Neutrophil (primary cell): ENCODE measurements around the gene MYO7B.

Experiments
- H3K27ac ChIP-seq: fragments of 200-600 bp; sonication (generic); 2 replicates; pipeline ENCODE4 v1.5.1; 2016; ENCODE audit warnings: mild to moderate bottlenecking, moderate library complexity
- H3K27me3 ChIP-seq: fragments of 200-600 bp; sonication (generic); 2 replicates; pipeline ENCODE4 v1.6.0; 2016; ENCODE audit warnings: mild to moderate bottlenecking
- H3K36me3 ChIP-seq: fragments of 200-600 bp; sonication (generic); 2 replicates; pipeline ENCODE4 v1.5.1; 2017
- H3K4me1 ChIP-seq, 2 experiments: fragments of 200-600 bp in 1 of 2; sonication (generic) in 1 of 2; 1 replicate in 1 of 2; 2 replicates in 1 of 2; pipeline versions ENCODE4 v1.5.1 to v1.6.1; 2013 to 2016; ENCODE audit warnings: low read depth in 1 of 2, low read length in 1 of 2, mild to moderate bottlenecking in 1 of 2, moderate library complexity in 1 of 2; ENCODE audit not compliant: control insufficient read depth in 1 of 2, insufficient read depth in 1 of 2
- H3K4me3 ChIP-seq, 2 experiments: fragments of 200-600 bp in 1 of 2; sonication (generic) in 1 of 2; 1 replicate in 1 of 2; 2 replicates in 1 of 2; pipeline ENCODE4 v1.5.1; 2013 to 2016; ENCODE audit warnings: low read depth in 1 of 2, low read length in 1 of 2, mild to moderate bottlenecking in 1 of 2, moderate library complexity in 1 of 2
- H3K9me3 ChIP-seq: fragments of 200-600 bp; sonication (generic); 2 replicates; pipeline ENCODE4 v1.5.1; 2016
- TF ChIP-seq, protein P1 (sequence below): fragments of 200-600 bp; sonication (generic); IDR thresholded peaks from 2 replicates; pipeline ENCODE4 v1.5.1; 2016; ENCODE audit warnings: antibody characterized with exemption

Gene MYO7B

GRCh38 chr2:127620866-127621265, 85.4 kb downstream of the MYO7B start:
- no peak overlapping the region for H3K27ac ChIP-seq
- TF ChIP-seq, protein P1, sequence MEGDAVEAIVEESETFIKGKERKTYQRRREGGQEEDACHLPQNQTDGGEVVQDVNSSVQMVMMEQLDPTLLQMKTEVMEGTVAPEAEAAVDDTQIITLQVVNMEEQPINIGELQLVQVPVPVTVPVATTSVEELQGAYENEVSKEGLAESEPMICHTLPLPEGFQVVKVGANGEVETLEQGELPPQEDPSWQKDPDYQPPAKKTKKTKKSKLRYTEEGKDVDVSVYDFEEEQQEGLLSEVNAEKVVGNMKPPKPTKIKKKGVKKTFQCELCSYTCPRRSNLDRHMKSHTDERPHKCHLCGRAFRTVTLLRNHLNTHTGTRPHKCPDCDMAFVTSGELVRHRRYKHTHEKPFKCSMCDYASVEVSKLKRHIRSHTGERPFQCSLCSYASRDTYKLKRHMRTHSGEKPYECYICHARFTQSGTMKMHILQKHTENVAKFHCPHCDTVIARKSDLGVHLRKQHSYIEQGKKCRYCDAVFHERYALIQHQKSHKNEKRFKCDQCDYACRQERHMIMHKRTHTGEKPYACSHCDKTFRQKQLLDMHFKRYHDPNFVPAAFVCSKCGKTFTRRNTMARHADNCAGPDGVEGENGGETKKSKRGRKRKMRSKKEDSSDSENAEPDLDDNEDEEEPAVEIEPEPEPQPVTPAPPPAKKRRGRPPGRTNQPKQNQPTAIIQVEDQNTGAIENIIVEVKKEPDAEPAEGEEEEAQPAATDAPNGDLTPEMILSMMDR, result no peak
- H3K4me1 ChIP-seq, result no peaks in the 10 kb centered on the region

DNA sequence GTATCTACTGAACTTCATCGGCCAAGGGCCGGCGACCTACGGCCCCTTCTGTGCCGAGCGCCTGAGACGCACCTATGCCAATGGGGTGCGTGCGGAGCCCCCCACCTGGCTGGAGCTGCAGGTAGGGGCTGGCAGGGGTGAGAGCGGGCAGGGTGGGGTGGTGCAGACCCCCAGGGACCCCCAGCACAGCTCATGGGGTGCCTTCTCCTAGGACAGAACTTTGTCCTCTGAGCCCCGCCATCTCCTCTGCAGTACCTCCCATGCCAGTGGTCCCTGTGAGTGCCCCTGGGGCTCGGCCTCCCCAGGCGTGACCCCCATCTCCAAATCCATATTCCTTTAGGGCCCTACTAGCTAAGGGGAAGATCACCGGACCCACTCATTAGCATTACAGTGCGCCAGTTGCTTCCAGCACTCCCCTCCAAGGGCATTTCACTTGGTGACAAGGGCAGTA, 86.5 kb downstream of the MYO7B start:
- Histone ChIP-seq H3K36me3 (peaks cover 17% of the 10 kb centered on the region), H3K4me3 (no peak overlapping the region), H3K27me3 (no peaks in the 10 kb centered on the region), H3K4me1 (no peaks in the 10 kb centered on the region), H3K9me3 (no peaks in the 10 kb centered on the region), H3K27ac (no peak overlapping the region)
- TF ChIP-seq, protein P1, result no peak

More at GRCh38 chr2:127620866-127621265, 85.4 kb downstream of the MYO7B start:
- Histone ChIP-seq H3K36me3 (peaks cover 17% of the 10 kb centered on the region), H3K27me3 (no peaks in the 10 kb centered on the region), H3K9me3 (no peaks in the 10 kb centered on the region), H3K4me3 (no peak overlapping the region)

DNA sequence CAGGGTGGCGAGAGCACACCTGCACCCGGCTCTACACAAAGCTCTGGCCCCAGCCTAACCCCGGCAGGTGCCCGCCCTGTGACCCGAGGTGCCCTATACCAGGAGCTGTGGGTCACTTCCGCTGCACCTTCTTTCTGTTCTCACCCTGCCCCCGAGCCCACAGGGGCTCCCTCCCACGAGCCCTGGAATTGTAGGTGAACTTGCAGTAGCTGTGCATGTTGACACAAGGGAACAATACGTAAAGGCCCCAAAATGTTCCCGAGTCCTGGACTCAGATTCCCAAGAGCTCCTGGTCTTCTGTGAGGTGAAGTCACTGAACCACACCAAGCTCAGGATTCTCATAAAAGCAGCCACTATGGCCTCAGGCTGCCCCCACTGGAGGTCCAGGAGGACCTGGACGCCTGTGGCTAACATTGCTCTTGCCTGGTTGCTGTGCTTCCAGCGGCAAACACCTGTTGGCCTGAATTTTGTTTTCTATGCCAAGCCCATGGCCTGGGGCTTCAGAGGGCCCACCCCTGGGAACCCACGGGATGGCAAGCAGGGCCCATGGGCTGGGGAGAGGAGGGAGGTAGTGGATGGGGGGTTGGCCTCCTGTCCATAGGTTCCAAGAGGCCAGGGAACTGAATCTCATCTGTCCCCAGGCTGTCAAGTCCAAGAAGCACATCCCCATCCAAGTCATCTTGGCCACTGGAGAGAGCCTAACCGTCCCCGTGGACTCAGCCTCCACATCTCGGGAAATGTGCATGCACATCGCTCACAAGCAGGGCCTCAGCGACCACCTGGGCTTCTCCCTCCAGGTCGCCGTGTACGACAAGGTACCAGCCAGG, 87.3 kb downstream of the MYO7B start:
- TF ChIP-seq, protein P1, result no peak
- H3K4me3 ChIP-seq, result no peak overlapping the region
- peaks cover 17% of the 10 kb centered on the region for H3K36me3 ChIP-seq
- H3K9me3 ChIP-seq, result no peaks in the 10 kb centered on the region
- no peak overlapping the region for H3K27ac ChIP-seq
- no peaks in the 10 kb centered on the region for H3K4me1 ChIP-seq
- H3K27me3 ChIP-seq, result no peaks in the 10 kb centered on the region

GRCh38 chr2:127623388-127624319, 88.2 kb downstream of the MYO7B start:
- H3K4me3 ChIP-seq, result no peak overlapping the region
- no peaks in the 10 kb centered on the region for H3K4me1 ChIP-seq
- H3K27ac ChIP-seq, result no peak overlapping the region
- H3K36me3 ChIP-seq, result peaks cover 17% of the 10 kb centered on the region
- no peaks in the 10 kb centered on the region for H3K9me3 ChIP-seq
- no peaks in the 10 kb centered on the region for H3K27me3 ChIP-seq
- TF ChIP-seq, protein P1, result no peak

DNA sequence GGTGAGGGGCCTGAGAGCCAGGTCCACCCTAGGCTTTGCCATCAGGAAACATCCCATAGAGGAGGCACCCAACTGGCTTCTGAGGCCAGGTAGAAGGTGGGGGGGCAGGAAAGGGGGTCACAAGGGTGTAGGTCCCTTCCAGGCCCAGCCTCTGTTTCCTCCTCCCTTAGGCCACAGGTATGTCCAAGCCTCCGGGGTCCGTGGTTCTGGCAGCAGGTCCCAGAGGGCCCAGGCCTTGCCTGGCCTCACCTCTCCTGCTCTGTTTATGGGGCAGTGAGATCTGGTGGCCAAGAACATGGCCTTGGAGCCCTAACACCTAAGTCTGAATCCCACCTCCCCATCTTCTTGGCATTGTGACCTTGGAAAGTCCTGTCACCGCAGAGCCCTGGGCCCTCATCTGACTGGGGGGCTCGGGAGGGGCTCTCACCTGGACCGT, 88.9 kb downstream of the MYO7B start:
- H3K36me3 ChIP-seq, result peaks cover 17% of the 10 kb centered on the region
- no peaks in the 10 kb centered on the region for H3K27me3 ChIP-seq
- H3K4me1 ChIP-seq, result no peaks in the 10 kb centered on the region
- no peaks in the 10 kb centered on the region for H3K9me3 ChIP-seq
- no peak overlapping the region for H3K4me3 ChIP-seq
- no peak overlapping the region for H3K27ac ChIP-seq
- TF ChIP-seq, protein P1, result no peak
